NCI-H510A treated with DMSO at 0.1 percent for 48 hours (cell line): ENCODE measurements around the gene C2CD4A.

Source experiments
- DNase-seq: peaks from one replicate; lab custom pipeline; 2025; lab: John Stamatoyannopoulos, UW

Gene C2CD4A

GRCh38 chr15:62060113-62060895, 6.5 kb upstream of the C2CD4A start, which contains the start of gene VPS13C:
VPS13C (minus strand) TSS chr15:62060447; CDS start chr15:62060374, 73 bp downstream.
- DNase-seq, result peak; percentile 65

- peak; percentile 26 for DNase-seq
These were observed 5.9 kb upstream of the C2CD4A start for GRCh38 chr15:62060896-62061280.

- no peak for DNase-seq
These were observed 2.7 kb upstream of the C2CD4A start for GRCh38 chr15:62063825-62064635.

GRCh38 chr15:62067448-62068044, 769 bp downstream of the C2CD4A start:
- DNase-seq, result peak; percentile 43

GRCh38 chr15:62068071-62068809, 1.5 kb downstream of the C2CD4A start:
- DNase-seq, result no peak

- no peak for DNase-seq
These were observed 2.0 kb downstream of the C2CD4A start for GRCh38 chr15:62068810-62069167.

- no peak for DNase-seq
These were observed 2.8 kb downstream of the C2CD4A start for GRCh38 chr15:62069551-62069950.

- peak; percentile 35 for DNase-seq
These were observed 5.0 kb downstream of the C2CD4A start for GRCh38 chr15:62071711-62072308.

GRCh38 chr15:62075595-62076277, 9.0 kb downstream of the C2CD4A start:
- DNase-seq, result peak; percentile 88

- DNase-seq, result no peak
These were observed 12.8 kb downstream of the C2CD4A start for GRCh38 chr15:62079594-62079993.

- DNase-seq, result no peak
These were observed 16.7 kb downstream of the C2CD4A start for GRCh38 chr15:62083194-62084154.

- no peak for DNase-seq
These were observed 19.0 kb downstream of the C2CD4A start for GRCh38 chr15:62085740-62086139.

GRCh38 chr15:62087671-62088352, 21.0 kb downstream of the C2CD4A start:
- no peak for DNase-seq

GRCh38 chr15:62088353-62088693, 21.5 kb downstream of the C2CD4A start:
- DNase-seq, result no peak

- DNase-seq, result no peak
These were observed 22.8 kb downstream of the C2CD4A start for GRCh38 chr15:62089616-62090015.

- no peak for DNase-seq
These were observed 24.2 kb downstream of the C2CD4A start for GRCh38 chr15:62090988-62091387.

- DNase-seq, result no peak
These were observed 27.0 kb downstream of the C2CD4A start for GRCh38 chr15:62093809-62094208.

GRCh38 chr15:62094388-62094787, 27.6 kb downstream of the C2CD4A start:
- peak; percentile 12 for DNase-seq

GRCh38 chr15:62099094-62099601, 32.4 kb downstream of the C2CD4A start:
- no peak for DNase-seq
